Activated B cell treated with CpG ODN at 0.5 μM for 24 hours (primary cell): Measurements from ENCODE around the gene PTRH1. TPM values are rescaled to one million over a fixed set of nuclear protein-coding genes. Genes with fewer than 3 reads are reported as not detected.
"Not testable (repeated sequence)": the region's sequence is repeated elsewhere in the genome, so short reads cannot be mapped to it uniquely, and the experiment has no call there.

Experiments used
- ATAC-seq: fragments of 200-7000 bp; cut with Tn5 transposase; one replicate; pipeline ENCODE4 v1.10.0; 2021; ENCODE audit warnings: low read depth, mild to moderate bottlenecking, moderate library complexity
- CTCF ChIA-PET: fragments of 350-600 bp; sonication (Branson Sonifier 250); formaldehyde crosslinking; loops from one replicate; lab custom pipeline; 2021; ENCODE audit warnings: antibody characterized with exemption; lab: Charles Lee
- POLR2A ChIA-PET: fragments of 350-600 bp; sonication (Branson Sonifier 250); formaldehyde crosslinking; loops from one replicate; lab custom pipeline; 2021; ENCODE audit warnings: antibody characterized with exemption; lab: Charles Lee
- DNase-seq: peaks from one replicate; pipeline ENCODE4 v3.0.0; 2022
- H3K27ac Mint-ChIP-seq: one replicate; pipeline ENCODE4 v1.8.0; 2020; ENCODE audit warnings: mixed read lengths
- H3K27me3 Mint-ChIP-seq: one replicate; pipeline ENCODE4 v1.8.0; 2021; ENCODE audit warnings: mixed read lengths
- H3K36me3 Mint-ChIP-seq: one replicate; pipeline ENCODE4 v1.8.0; 2021; ENCODE audit warnings: low read depth, mixed read lengths
- H3K4me1 Mint-ChIP-seq: one replicate; pipeline ENCODE4 v1.8.0; 2021; ENCODE audit warnings: mixed read lengths
- H3K4me3 Mint-ChIP-seq: one replicate; pipeline ENCODE4 v1.8.0; 2020; ENCODE audit warnings: mild to moderate bottlenecking, mixed read lengths
- H3K9me3 Mint-ChIP-seq: one replicate; pipeline ENCODE4 v1.8.0; 2020; ENCODE audit warnings: mixed read lengths
- intact Hi-C: fragments of 100-400 bp; cut with micrococcal nuclease; formaldehyde crosslinking; loops from one replicate; pipeline ENCODE4 v1.15.1; 2024
- total RNA-seq: library from RNA; stranded (reverse); gene quantifications from 2 replicates; pipeline ENCODE4 v1.2.3, GENCODE V29; 2022
- TF ChIP-seq, protein P1 (sequence below): fragments of 200-600 bp; IDR thresholded peaks from one replicate; pipeline ENCODE4 v1.8.0; 2022; ENCODE audit warnings: antibody characterized with exemption, mild to moderate bottlenecking

Gene PTRH1
- total RNA-seq, 1 donor from 2014 or later: 12.7 TPM

DNA sequence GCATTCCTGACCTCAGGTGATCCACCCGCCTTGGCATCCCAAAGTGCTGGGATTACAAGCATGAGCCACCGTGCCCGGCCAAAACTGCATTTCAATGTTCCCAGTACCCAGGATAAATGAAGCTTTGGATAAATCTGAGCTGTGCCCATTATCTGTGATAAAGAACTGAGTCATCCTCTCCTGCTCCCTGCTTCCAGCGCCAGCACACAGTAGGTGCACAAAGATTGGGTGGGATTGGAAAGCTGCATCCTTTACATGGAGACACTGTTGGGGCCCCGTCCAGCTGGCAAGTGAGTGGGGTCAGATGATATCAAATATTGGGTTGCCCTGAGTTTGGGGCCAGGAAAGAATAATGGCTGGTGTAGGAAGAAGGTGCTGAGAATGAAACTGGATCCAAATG is 45.6 kb upstream of the PTRH1 start:
- H3K27ac Mint-ChIP-seq: no peak overlapping the region

DNA sequence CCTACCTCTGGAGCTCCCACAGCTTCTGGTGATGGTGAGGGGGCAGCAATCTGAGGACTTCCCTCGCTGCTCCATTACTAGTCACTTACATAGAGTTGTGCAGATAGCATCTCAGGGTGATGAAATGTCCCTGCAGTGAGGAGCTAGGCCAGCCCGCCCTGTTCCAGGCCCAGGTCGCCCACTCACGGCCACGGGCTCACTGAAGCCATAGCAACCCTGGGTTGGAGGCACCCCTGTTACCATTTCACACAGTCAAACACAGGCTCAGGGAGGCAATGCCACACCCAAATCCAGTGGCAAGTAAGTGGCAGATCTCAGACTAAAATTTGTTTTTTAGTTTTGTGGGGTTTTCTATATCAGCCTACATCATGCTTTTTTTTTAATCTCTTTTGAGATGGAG is 43.4 kb upstream of the PTRH1 start:
- CTCF ChIA-PET: no interaction called here
- no peak for DNase-seq
- Mint-ChIP-seq H3K4me3 (no peak overlapping the region), H3K27me3 (no peaks in the 10 kb centered on the region), H3K4me1 (peaks cover 20% of the 10 kb centered on the region), H3K9me3 (no peaks in the 10 kb centered on the region), H3K27ac (no peak overlapping the region), H3K36me3 (peaks cover 39% of the 10 kb centered on the region)
- intact Hi-C loops: no loop called here
- POLR2A ChIA-PET: interaction anchor here (0.8 kb wide), 1 partner anchor 34 kb away, joined by 3 read pairs; no protein-coding TSS in a partner anchor
- no peak for ATAC-seq
- TF ChIP-seq, protein P1, sequence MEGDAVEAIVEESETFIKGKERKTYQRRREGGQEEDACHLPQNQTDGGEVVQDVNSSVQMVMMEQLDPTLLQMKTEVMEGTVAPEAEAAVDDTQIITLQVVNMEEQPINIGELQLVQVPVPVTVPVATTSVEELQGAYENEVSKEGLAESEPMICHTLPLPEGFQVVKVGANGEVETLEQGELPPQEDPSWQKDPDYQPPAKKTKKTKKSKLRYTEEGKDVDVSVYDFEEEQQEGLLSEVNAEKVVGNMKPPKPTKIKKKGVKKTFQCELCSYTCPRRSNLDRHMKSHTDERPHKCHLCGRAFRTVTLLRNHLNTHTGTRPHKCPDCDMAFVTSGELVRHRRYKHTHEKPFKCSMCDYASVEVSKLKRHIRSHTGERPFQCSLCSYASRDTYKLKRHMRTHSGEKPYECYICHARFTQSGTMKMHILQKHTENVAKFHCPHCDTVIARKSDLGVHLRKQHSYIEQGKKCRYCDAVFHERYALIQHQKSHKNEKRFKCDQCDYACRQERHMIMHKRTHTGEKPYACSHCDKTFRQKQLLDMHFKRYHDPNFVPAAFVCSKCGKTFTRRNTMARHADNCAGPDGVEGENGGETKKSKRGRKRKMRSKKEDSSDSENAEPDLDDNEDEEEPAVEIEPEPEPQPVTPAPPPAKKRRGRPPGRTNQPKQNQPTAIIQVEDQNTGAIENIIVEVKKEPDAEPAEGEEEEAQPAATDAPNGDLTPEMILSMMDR: no peak

More for the DNA sequence above, 45.6 kb upstream of the PTRH1 start:
- Mint-ChIP-seq H3K27me3 (no peaks in the 10 kb centered on the region), H3K36me3 (peaks cover 54% of the 10 kb centered on the region), H3K4me3 (no peak overlapping the region), H3K9me3 (no peaks in the 10 kb centered on the region), H3K4me1 (peaks cover 36% of the 10 kb centered on the region)
- POLR2A ChIA-PET: interaction anchor here (1.4 kb wide), 1 partner anchor 18 kb away, joined by 3 read pairs; the partner anchor contains the start of gene SH2D3C
- intact Hi-C loops: no loop called here
- TF ChIP-seq, protein P1: no peak
- CTCF ChIA-PET: interaction anchor here (1.1 kb wide), 1 partner anchor 26 kb away, joined by 3 read pairs; the partner anchor contains the start of gene TOR2A
- DNase-seq (no peak), ATAC-seq (no peak)

GRCh38 chr9:127756776-127757175 is 41.3 kb upstream of the PTRH1 start:
- H3K9me3 Mint-ChIP-seq, intact Hi-C loops, DNase-seq, H3K27ac Mint-ChIP-seq, H3K27me3 Mint-ChIP-seq, ATAC-seq, H3K4me1 Mint-ChIP-seq, H3K4me3 Mint-ChIP-seq: not testable (repeated sequence)
- POLR2A ChIA-PET: interaction anchor here (0.7 kb wide), 3 partner anchors 11 to 288 kb away, joined by 3 to 5 read pairs (median 3); no protein-coding TSS in a partner anchor
- CTCF ChIA-PET: interaction anchor here (0.9 kb wide), 1 partner anchor 14 kb away, joined by 5 read pairs; no protein-coding TSS in a partner anchor
- peaks cover 35% of the 10 kb centered on the region for H3K36me3 Mint-ChIP-seq

- ATAC-seq (no peak), DNase-seq (no peak)
- CTCF ChIA-PET: interaction anchor here (0.9 kb wide), 1 partner anchor 14 kb away, joined by 5 read pairs; no protein-coding TSS in a partner anchor
- Mint-ChIP-seq H3K27ac (no peak overlapping the region), H3K36me3 (peaks cover 36% of the 10 kb centered on the region), H3K27me3 (no peaks in the 10 kb centered on the region), H3K4me3 (no peak overlapping the region), H3K4me1 (peaks cover 2% of the 10 kb centered on the region), H3K9me3 (no peaks in the 10 kb centered on the region)
- POLR2A ChIA-PET: interaction anchor here (0.7 kb wide), 3 partner anchors 11 to 47 kb away, joined by 3 to 5 read pairs (median 3); no protein-coding TSS in a partner anchor
- intact Hi-C loops: no loop called here
- TF ChIP-seq, protein P1: no peak
These were observed 40.8 kb upstream of the PTRH1 start for GRCh38 chr9:127756233-127756632.

- H3K4me3 Mint-ChIP-seq: no peak overlapping the region
- intact Hi-C loops: no loop called here
- no peaks in the 10 kb centered on the region for H3K4me1 Mint-ChIP-seq
- ChIA-PET POLR2A (interaction anchor here (1.0 kb wide), 1 partner anchor 29 kb away, joined by 4 read pairs; no protein-coding TSS in a partner anchor), CTCF (no interaction called here)
- H3K27ac Mint-ChIP-seq: no peak overlapping the region
- TF ChIP-seq, protein P1: no peak
- H3K27me3 Mint-ChIP-seq: no peaks in the 10 kb centered on the region
- no peak for ATAC-seq
- no peak for DNase-seq
- H3K36me3 Mint-ChIP-seq: peaks cover 40% of the 10 kb centered on the region
- H3K9me3 Mint-ChIP-seq: no peaks in the 10 kb centered on the region
These were observed 39.9 kb upstream of the PTRH1 start for GRCh38 chr9:127755061-127756060.
